Measurements from ENCODE around the gene NEO1. TPM values are rescaled to one million over a fixed set of nuclear protein-coding genes. Genes with fewer than 3 reads are reported as not detected.

Gene NEO1
- total RNA-seq, 2 experiments from 2014 or later: 3.4 to 5.4 TPM

DNA sequence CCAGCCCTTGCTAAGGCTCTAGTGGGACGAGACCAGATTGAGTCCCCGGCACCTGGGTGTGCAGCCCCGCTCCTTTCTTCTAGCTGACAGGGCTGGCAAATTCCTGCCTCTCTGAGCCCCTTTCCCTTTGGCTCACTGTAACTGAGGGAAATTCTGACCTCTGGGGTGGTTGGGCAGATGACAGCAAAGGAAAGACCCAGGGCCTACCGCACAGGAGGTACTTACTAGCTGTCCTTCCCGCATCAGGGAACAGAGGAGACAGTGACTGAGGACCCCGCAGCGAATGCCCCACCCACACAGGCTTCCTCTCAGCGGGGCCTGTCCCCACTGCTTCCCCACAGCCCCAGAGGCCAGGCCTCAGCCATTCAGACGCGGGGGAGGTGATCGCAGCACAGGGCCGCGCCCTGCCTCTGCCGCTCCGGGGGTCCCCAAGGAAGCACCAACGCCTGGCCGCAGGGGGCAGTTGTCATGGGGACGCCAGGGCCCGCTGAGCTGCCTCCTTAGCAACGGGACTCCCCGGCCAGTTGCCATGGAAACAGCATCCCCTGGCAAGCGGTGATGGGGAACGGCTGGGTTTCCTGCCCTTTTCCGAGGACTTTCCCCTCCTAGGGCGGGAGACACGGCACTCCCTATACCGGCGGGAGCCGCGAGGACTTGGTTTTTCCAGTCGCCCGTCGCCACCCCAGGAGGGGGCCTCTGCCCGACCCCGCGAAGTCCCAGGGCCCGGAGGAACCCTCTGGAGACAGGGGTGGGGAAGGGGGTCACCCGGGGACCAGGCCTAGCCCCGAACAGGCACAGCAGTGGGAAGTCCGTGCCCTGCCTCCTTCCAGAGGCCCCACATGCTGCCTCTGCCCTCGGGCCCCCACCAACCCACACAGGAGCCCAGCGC is 266.4 kb downstream of the NEO1 start:
- ATAC-seq (peak; percentile 45), DNase-seq (no peak)
- Mint-ChIP-seq H3K4me1 (no peaks in the 10 kb centered on the region), H3K36me3 (no peaks in the 10 kb centered on the region), H3K27me3 (peaks cover 40% of the 10 kb centered on the region), H3K27ac (no peak overlapping the region), H3K4me3 (no peak overlapping the region), H3K9me3 (ENCODE audit: low read depth) (no peaks in the 10 kb centered on the region)
- CTCF ChIA-PET: interaction anchor here (0.7 kb wide), 1 partner anchor 55 kb away, joined by 3 read pairs; no protein-coding TSS in a partner anchor

DNA sequence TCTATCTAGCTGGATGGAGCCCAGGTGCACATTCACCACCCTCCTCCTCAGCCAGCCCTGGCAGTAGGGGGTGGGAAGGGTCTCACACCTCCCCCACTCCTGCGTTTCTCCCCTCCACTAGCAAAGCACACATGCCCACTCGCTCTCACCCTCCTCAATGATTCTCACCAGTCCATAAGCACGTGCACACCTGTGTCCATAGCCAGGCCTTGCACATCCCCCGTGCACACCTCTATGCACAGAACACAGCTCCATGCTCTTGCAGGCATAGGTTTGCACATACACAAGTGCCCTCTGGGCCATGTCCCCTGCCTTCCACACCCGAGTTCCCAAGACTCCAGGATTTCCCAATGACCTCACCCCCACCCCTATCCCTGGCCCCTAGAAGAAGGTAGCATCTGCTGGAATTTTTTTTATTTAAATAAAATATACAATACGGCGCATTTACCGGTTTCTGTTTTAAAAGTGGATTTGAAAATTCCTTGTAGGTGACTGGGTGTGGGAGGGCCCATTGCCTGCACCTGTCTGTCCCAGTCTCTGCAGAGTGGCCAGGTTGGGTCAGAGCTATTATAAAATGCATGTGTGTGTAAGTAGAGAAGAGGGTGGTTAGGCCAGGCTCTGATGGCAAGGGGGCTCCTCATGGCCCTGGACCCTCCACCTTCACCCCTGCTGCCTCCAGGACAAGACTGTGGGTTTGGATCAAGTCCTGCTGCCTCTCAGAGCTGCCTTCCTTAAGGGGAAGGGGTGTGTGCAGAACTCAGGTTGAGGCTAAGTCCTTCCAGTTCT is 267.4 kb downstream of the NEO1 start:
- no peak for ATAC-seq
- no peak overlapping the region for H3K27ac Mint-ChIP-seq
- no peak overlapping the region for H3K4me3 Mint-ChIP-seq
- H3K9me3 Mint-ChIP-seq (ENCODE audit: low read depth): no peaks in the 10 kb centered on the region
- no peaks in the 10 kb centered on the region for H3K4me1 Mint-ChIP-seq
- DNase-seq: no peak
- peaks cover 35% of the 10 kb centered on the region for H3K27me3 Mint-ChIP-seq
- CTCF ChIA-PET: no interaction called here
- H3K36me3 Mint-ChIP-seq: no peaks in the 10 kb centered on the region

DNA sequence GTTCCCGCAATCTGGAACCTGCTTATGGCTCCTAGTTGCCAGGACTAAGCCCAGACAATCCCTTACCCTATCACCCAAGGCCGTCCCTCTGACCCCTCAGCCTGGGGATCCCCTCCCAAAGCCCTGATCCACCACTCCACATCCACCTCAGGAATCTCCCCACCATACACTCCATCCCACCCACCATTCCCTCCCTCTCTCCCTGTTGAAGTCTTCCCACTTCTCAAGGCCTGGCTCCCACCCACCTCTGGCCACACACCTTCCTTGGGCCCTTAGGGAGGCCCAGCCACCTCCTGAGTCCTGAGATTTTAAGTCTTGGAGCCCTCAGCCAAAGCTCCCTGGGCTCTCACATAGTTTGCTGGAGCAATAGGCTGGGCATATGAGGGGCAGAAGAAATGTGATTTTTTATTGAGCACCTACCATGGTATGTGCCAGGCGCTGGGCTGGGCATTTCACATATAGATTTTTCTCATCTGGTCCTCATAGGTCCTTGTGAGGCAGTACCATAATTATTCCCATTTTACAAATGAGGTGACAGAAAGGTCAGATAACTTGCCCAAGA is 268.4 kb downstream of the NEO1 start:
- Mint-ChIP-seq H3K36me3 (no peaks in the 10 kb centered on the region), H3K4me1 (peaks cover 3% of the 10 kb centered on the region)
- CTCF ChIA-PET: no interaction called here

DNA sequence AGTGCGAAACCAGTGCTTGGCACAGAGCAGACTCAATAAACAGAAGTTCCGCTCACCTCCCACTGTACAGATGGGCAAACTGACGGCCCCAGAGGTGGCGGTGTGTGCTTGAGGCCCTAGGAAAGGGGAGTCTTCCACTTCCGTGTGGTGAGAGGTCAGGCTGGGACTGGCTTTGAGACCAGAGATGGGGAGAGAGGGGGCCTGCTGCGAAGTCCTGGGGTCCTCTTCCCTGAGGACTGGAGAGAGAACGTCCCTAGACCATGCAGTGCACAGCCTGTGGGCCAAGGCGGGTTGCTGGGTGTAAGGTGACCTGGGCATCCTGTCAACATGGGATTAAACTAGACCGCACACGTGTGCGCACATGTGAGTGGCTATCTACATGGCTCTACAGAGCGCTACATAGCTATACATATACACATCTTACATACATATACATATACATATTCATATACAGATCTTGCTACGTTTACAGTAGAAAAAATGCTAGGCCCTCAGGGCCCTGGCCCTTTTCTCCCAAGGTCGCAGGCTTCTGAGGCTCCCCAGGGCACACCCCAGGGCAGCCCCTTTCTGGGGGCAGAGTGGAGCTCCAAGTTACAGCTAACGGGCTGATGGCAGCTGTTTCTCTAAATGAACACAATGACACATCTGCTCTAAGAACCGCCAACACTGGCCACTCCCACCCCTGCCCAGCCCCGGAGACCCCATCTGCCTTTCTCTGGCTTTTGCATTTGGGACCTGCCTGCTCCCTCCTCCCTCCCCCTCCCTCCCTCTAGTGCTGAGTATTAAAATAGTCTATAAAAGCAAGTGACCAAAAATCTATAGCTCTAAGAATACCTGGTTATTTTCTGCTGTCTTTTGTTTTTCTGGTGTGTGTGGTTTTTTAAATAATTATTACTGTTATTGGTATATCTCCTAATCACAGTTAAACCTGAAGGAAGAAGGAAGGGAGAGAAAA is 269.5 kb downstream of the NEO1 start:
- CTCF ChIA-PET: interaction anchor here (1.6 kb wide), 1 partner anchor 16 kb away, joined by 4 read pairs; no protein-coding TSS in a partner anchor
- DNase-seq (no peak), ATAC-seq (no peak)
- no peaks in the 10 kb centered on the region for H3K36me3 Mint-ChIP-seq
- peaks cover 4% of the 10 kb centered on the region for H3K4me1 Mint-ChIP-seq
- no peaks in the 10 kb centered on the region for H3K9me3 Mint-ChIP-seq (ENCODE audit: low read depth)
- no peak overlapping the region for H3K4me3 Mint-ChIP-seq
- peaks cover 21% of the 10 kb centered on the region for H3K27me3 Mint-ChIP-seq
- H3K27ac Mint-ChIP-seq: no peak overlapping the region

More for the DNA sequence above, 268.4 kb downstream of the NEO1 start:
- Mint-ChIP-seq H3K27me3 (peaks cover 29% of the 10 kb centered on the region), H3K9me3 (ENCODE audit: low read depth) (no peaks in the 10 kb centered on the region), H3K27ac (no peak overlapping the region), H3K4me3 (no peak overlapping the region)
- ATAC-seq: no peak
- DNase-seq: no peak

DNA sequence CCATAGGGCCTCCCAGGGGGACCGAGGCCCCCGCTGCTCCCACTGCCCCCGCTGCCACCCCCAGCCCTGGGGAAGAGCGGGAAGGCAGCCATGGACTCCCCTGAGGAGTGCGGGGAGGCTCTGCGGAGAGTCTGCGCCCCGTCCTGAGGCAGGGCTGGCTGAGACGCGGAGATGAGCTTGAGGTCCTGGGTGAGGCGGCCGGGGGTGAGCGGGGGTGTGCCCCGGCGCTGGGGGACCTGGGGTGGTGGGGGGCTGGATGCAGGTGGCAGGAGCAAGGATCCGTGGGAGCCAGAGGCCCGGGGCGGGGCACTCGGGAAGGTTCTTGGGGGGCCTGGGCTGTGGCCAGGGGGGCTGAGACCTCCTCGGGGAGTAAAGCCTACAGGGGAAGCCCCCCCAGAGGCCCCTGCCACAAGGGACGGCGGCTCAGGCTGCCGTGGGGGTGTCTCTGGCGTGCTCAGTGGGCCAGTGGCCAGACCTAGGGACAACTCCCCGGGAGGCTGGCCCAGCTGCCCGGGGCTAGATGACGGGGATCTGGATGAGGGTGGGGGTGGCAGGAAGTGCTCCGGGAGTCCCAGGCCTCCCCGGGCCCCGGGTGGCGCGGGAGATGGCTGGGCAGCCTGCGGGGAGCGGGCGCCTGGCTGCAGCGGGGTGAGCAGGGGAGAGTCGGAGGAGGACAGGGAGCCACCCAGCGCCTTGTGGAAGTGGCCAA is 270.6 kb downstream of the NEO1 start:
- peaks cover 4% of the 10 kb centered on the region for H3K4me1 Mint-ChIP-seq
- H3K27ac Mint-ChIP-seq: no peak overlapping the region
- DNase-seq: no peak
- no peak for ATAC-seq
- H3K9me3 Mint-ChIP-seq (ENCODE audit: low read depth): no peaks in the 10 kb centered on the region
- CTCF ChIA-PET: interaction anchor here (1.6 kb wide), 1 partner anchor 17 kb away, joined by 4 read pairs; no protein-coding TSS in a partner anchor
- no peaks in the 10 kb centered on the region for H3K36me3 Mint-ChIP-seq
- no peak overlapping the region for H3K4me3 Mint-ChIP-seq
- H3K27me3 Mint-ChIP-seq: peaks cover 15% of the 10 kb centered on the region

DNA sequence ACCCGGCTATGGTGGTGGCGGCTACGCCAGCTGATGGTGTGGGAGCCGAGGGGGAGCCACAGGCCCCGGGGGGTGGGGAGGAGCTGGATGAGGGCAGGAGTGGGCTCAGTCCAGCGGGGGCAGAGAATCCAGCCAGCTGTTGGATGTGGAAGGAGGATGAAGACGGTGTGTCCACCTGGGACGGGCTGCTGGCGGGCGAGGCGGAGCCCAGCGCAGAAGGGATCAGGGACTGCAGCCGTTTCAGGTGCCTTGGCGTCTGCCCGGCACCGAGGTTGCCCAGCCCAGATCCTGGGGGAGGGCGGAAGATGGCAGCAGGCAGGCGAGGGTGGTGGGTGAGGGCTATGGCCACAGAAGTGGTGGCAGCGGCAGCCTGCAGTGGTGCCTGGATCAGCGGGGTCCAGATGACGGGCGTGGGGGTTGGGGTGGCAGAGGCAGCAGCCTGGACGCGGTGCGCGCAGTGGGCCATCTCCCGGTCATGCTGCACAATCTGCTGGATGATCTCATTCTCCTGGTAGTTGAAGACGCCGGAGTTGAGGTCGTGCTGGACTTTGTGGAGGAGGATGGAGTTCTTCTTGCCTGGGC is 271.2 kb downstream of the NEO1 start:
- H3K27ac Mint-ChIP-seq: no peak overlapping the region
- H3K27me3 Mint-ChIP-seq: peaks cover 9% of the 10 kb centered on the region
- CTCF ChIA-PET: no interaction called here
- ATAC-seq (no peak), DNase-seq (no peak)
- no peak overlapping the region for H3K4me3 Mint-ChIP-seq
- no peaks in the 10 kb centered on the region for H3K36me3 Mint-ChIP-seq
- peaks cover 4% of the 10 kb centered on the region for H3K4me1 Mint-ChIP-seq
- H3K9me3 Mint-ChIP-seq (ENCODE audit: low read depth): no peaks in the 10 kb centered on the region

DNA sequence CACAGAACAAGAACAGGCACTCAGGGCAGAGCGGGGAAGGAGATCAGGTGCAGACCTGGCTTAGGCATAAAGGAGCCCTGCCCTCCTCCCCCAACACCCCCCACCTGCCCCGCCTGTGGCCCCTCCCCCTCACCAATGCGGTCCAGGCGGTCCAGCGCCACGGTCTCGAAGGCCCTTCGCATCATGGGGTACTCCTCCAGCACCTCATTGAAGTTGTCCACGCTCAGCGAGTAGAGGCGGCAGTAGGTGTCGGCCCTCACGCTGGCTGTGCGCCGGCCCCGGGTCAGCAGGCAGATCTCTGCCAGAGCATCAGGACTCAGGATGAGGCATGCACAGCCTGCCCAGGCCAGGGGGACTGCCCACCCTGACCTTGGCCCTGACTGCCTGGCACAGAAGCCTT is 271.7 kb downstream of the NEO1 start:
- H3K4me1 Mint-ChIP-seq: peaks cover 4% of the 10 kb centered on the region
- H3K27ac Mint-ChIP-seq: no peak overlapping the region
- H3K27me3 Mint-ChIP-seq: peaks cover 9% of the 10 kb centered on the region
- no peak for ATAC-seq
- no peaks in the 10 kb centered on the region for H3K36me3 Mint-ChIP-seq
- no peak for DNase-seq
- no peaks in the 10 kb centered on the region for H3K9me3 Mint-ChIP-seq (ENCODE audit: low read depth)
- H3K4me3 Mint-ChIP-seq: no peak overlapping the region
- CTCF ChIA-PET: no interaction called here

DNA sequence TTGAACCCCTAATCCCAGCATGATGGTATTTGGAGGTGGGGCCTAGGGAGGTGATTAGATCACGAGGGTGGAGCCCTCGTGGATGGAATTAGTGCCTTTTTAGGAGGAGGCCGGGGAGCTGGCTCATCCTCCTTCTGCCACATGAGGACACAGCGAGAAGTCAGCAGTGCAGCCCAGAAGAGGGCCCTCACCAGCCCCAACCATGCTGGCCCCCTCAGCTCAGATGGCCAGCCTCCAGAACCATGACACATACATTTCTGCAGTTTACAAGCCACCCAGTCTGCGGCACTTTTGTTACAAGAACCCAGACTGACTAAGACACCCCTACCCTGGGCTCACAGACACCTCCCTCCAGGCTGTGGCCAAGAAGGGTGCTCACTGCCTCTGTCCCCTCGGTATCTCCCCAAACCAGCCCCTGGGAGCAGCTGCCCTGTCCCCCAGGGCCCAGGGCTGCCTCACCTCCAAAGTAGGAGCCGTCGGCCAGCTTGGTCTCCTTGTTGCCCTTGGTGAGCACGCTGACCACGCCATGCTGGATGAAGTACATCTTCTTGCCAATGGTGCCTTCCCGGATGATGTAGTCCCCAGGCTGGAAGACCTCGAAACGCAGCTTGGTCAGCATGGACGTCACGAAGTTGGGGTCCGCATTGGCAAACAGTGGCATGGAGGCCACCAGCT is 272.4 kb downstream of the NEO1 start:
- H3K9me3 Mint-ChIP-seq (ENCODE audit: low read depth): no peaks in the 10 kb centered on the region
- CTCF ChIA-PET: interaction anchor here (1.2 to 2.0 kb wide), 2 partner anchors 236 to 312 kb away, joined by 3 to 5 read pairs; no protein-coding TSS in a partner anchor
- no peak for ATAC-seq

DNA sequence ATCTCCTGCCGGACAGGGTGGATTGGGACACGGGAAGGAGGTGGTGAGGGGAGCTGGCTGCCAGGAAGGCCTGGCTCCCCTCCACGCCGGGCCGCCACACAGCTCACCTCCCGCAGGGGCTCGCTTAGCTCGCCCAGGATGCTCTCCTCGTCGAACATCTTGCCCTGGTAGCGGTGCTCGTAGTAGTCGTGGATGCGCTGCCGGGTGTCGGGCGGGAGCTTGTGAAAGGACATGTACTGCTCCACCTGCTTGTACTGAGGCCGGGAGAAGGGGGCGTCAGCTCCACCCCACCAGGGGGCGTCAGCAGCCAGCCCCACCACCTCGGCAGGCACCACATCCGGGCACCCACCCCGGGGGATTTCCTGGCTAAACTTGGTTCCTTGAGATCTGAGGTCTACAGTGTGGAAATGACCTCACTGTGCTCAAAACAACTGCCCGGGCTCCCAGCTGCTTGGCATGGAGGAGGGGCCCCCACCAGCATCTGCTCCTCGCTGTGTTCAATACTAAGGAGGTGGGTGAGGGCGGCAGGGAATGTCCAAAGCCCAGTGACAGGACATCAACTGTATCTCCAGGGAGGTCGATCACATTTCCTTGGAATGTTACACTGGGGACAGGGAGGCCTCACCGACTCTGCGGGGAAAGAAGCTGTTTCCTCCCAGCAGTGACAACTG is 273.1 kb downstream of the NEO1 start:
- DNase-seq (peak; percentile 48), ATAC-seq (no peak)
- H3K4me1 Mint-ChIP-seq: peaks cover 4% of the 10 kb centered on the region
- CTCF ChIA-PET: interaction anchor here (1.2 to 2.0 kb wide), 3 partner anchors 235 to 372 kb away, joined by 3 to 5 read pairs (median 3); no protein-coding TSS in a partner anchor
- no peak overlapping the region for H3K4me3 Mint-ChIP-seq
- no peak overlapping the region for H3K27ac Mint-ChIP-seq
- H3K27me3 Mint-ChIP-seq: peaks cover 5% of the 10 kb centered on the region
- H3K9me3 Mint-ChIP-seq (ENCODE audit: low read depth): no peaks in the 10 kb centered on the region
- no peaks in the 10 kb centered on the region for H3K36me3 Mint-ChIP-seq

More for the DNA sequence above, 272.4 kb downstream of the NEO1 start:
- DNase-seq: no peak
- no peaks in the 10 kb centered on the region for H3K36me3 Mint-ChIP-seq
- no peak overlapping the region for H3K27ac Mint-ChIP-seq
- H3K4me1 Mint-ChIP-seq: peaks cover 4% of the 10 kb centered on the region
- H3K27me3 Mint-ChIP-seq: peaks cover 5% of the 10 kb centered on the region
- no peak overlapping the region for H3K4me3 Mint-ChIP-seq

DNA sequence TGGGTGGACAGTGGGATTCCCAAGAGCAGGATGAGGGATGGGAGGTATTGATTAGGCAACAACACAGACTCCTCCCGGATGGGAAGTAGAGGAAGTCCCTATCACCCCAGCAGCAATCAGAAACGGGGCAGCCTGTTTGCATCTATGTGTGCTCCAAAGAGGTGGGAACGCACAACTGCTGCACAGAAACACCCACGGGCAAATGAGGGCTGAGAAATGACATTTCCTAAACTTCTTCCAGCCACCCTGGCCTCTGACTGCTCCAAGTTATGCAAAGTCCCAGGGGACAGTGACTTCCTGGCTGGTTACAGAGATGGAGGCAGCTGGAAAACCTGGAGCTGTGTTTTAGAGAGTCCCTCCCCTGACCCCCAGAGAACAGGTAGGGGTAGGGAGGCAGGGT is 273.9 kb downstream of the NEO1 start:
- Mint-ChIP-seq H3K27ac (no peak overlapping the region), H3K9me3 (ENCODE audit: low read depth) (no peaks in the 10 kb centered on the region), H3K27me3 (no peaks in the 10 kb centered on the region), H3K4me3 (no peak overlapping the region), H3K4me1 (peaks cover 4% of the 10 kb centered on the region), H3K36me3 (no peaks in the 10 kb centered on the region)
- CTCF ChIA-PET: interaction anchor here (1.2 to 2.0 kb wide), 2 partner anchors 311 to 371 kb away, joined by 3 to 5 read pairs; no protein-coding TSS in a partner anchor
- ATAC-seq (no peak), DNase-seq (no peak)

DNA sequence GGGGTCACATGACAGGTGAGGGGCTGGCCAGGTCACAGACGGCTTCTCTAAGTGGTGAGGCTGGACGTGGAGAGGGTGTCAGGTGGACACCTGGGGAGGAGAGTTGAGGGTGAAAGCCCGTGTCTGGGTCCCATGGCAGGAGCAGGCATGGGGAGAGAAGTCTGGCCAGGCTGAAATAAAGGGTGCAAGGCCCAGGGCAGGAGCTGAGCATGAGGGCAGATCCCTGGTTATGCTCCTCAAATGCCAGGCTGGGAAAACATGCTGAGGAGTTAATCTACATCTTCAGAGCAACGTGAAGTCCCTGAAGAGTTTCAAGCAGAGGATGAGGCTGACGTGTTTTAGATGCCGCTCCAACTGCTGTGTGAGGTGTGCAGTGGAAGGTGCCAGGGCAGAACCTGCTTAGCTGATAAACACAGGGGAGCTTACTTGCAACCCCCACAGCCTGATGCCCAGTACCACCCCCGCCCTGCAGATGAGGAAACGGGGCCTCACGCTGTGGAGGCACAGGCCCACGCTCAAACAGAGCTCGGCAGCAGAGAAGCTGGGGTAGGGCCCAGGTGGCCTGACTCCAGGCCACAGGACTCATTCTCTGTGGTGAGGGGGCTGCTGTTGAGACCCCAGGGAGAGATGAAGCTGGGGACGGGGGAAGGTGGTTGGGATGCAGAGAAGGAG is 276.0 kb downstream of the NEO1 start:
- Mint-ChIP-seq H3K27me3 (no peaks in the 10 kb centered on the region), H3K4me1 (peaks cover 4% of the 10 kb centered on the region), H3K27ac (no peak overlapping the region), H3K4me3 (no peak overlapping the region), H3K9me3 (ENCODE audit: low read depth) (no peaks in the 10 kb centered on the region), H3K36me3 (no peaks in the 10 kb centered on the region)
- CTCF ChIA-PET: no interaction called here
- DNase-seq (no peak), ATAC-seq (no peak)

All from activated CD8-positive, alpha-beta memory T cell treated with anti-CD3 and anti-CD28 coated beads, Interleukin-2, amount 10 ng/mL, durations not matched to agents 7 days and 5 days (primary cell).